Vagina (tissue), 2 donors: ENCODE data around the gene BUB1.

Experiments used
- POLR2A ChIP-seq, 2 donors: fragments of 450-650 bp; IDR thresholded peaks; one replicate each; pipeline ENCODE4 v1.6.1; 2017; ENCODE audit warnings: antibody characterized with exemption in 2 of 2, mild to moderate bottlenecking in 2 of 2, moderate library complexity in 2 of 2
- TF ChIP-seq, protein P1 (sequence below), 3 experiments: fragments of 450-650 bp in 2 of 3; fragments of 200-600 bp in 1 of 3; sonication (generic) in 1 of 3; IDR thresholded peaks; one replicate each; pipeline ENCODE4 v1.5.1; 2017 to 2019; ENCODE audit warnings: antibody characterized with exemption in 3 of 3, mild to moderate bottlenecking in 2 of 3, moderate library complexity in 2 of 3

DNA sequence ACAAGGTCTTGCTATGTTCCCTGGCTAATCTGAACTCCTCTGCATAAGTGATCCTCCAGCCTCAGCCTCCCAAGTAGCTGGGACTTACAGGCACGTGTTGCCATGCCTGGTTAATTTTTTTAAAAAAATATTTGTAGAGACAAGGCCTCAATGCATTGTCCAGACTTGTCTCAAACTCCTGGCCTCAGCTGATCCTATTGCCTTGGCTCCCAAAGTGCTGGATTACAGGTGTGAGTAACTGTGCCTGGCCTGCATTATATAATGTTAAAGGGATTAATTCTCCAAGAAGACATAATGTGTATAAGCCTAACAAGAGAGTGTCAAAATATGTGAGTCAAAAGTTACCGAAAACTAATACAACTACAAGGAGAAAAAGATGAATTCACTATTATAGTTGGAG is 32.2 kb downstream of the BUB1 start:
- TF ChIP-seq, protein P1, sequence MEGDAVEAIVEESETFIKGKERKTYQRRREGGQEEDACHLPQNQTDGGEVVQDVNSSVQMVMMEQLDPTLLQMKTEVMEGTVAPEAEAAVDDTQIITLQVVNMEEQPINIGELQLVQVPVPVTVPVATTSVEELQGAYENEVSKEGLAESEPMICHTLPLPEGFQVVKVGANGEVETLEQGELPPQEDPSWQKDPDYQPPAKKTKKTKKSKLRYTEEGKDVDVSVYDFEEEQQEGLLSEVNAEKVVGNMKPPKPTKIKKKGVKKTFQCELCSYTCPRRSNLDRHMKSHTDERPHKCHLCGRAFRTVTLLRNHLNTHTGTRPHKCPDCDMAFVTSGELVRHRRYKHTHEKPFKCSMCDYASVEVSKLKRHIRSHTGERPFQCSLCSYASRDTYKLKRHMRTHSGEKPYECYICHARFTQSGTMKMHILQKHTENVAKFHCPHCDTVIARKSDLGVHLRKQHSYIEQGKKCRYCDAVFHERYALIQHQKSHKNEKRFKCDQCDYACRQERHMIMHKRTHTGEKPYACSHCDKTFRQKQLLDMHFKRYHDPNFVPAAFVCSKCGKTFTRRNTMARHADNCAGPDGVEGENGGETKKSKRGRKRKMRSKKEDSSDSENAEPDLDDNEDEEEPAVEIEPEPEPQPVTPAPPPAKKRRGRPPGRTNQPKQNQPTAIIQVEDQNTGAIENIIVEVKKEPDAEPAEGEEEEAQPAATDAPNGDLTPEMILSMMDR (IDR thresholded peaks at IDR 0.05), result no peak
- TF ChIP-seq POLR2A (IDR thresholded peaks at IDR 0.05), result no peak
